Measurements from ENCODE around the gene ASCC2. TPM values are rescaled to one million over a fixed set of nuclear protein-coding genes. Genes with fewer than 3 reads are reported as not detected.

ASCC2 gene
- total RNA-seq, 1 donor from 2014 or later: 58.2 TPM

DNA sequence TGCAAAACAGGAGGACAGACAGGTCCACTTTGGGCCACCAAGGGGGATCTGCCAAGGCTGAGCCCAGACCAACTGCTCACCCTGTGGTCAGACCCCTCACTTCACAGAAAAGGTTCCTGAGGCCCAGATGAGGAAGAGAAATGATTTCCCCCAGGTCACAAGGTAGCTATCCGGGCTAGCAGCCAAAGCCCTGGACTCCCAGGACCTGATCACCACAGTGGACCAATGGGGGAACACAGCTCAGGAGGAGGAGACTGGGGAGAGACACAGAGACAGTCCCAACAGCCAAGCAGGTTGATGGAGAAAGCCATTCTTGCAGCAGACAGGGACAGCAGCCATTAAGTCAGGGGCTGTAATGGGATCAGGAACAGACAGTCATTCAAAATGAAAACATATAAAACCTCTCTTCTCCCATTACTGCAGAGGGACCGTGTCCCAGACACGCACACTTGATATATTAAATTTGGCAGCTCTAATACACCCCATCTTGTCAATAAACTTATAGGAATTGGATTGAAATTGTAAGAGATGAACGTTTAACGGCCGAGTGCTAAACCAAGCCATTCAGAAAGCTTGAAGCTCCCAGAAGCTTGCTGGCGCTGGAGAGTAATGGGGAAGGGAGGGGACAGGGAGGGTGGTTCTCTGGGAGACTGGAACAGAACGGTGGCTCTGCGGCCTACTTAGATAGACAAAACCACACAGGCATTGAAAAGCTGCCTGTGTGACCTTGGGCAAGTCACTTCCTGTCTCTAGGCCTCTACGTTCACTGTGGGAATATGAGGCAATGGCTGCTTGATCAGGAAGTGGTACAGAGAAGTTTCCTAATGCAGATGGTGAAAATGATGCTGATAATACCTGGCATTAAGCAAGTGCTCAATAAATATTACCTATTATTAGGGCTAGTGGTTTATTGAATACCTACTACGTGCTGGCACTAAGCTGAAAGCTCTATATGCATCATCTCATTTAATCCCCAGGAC, 87.2 kb downstream of the ASCC2 start:
- no peaks in the 10 kb centered on the region for H3K4me1 Mint-ChIP-seq
- no peak overlapping the region for H3K27ac Mint-ChIP-seq
- DNase-seq (ENCODE audit: low spot score in 2 of 2, unreplicated experiment in 2 of 2): no peak

DNA sequence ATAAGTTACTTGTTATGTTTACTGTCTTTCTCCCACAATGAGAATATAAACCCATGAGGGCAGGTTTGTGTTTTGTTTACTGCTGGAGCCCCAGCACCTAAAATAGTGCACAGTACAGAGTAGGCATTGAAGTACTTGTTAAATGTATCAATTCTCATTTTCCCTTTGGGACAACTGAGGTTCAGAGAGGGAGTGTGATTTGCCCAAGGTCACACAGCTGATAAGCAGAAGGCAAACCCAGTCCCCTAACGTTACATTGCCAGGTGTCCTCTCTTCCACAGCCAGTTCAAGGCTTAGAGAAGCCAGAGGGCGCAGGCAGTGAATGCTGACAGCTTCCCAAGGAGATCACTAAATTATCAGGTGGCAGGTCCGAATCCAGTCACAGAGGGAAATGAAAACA, 88.0 kb downstream of the ASCC2 start:
- TF ChIP-seq, protein P1, sequence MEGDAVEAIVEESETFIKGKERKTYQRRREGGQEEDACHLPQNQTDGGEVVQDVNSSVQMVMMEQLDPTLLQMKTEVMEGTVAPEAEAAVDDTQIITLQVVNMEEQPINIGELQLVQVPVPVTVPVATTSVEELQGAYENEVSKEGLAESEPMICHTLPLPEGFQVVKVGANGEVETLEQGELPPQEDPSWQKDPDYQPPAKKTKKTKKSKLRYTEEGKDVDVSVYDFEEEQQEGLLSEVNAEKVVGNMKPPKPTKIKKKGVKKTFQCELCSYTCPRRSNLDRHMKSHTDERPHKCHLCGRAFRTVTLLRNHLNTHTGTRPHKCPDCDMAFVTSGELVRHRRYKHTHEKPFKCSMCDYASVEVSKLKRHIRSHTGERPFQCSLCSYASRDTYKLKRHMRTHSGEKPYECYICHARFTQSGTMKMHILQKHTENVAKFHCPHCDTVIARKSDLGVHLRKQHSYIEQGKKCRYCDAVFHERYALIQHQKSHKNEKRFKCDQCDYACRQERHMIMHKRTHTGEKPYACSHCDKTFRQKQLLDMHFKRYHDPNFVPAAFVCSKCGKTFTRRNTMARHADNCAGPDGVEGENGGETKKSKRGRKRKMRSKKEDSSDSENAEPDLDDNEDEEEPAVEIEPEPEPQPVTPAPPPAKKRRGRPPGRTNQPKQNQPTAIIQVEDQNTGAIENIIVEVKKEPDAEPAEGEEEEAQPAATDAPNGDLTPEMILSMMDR (IDR thresholded peaks at IDR 0.05; ENCODE audit: unreplicated experiment): no peak
- Mint-ChIP-seq H3K36me3 (peaks cover 10% of the 10 kb centered on the region), H3K4me3 (no peak overlapping the region), H3K4me1 (no peaks in the 10 kb centered on the region), H3K9me3 (no peaks in the 10 kb centered on the region), H3K27ac (no peak overlapping the region), H3K27me3 (ENCODE audit: low read depth) (no peaks in the 10 kb centered on the region)
- DNase-seq (ENCODE audit: low spot score in 2 of 2, unreplicated experiment in 2 of 2): no peak

More for the DNA sequence above, 87.2 kb downstream of the ASCC2 start:
- Mint-ChIP-seq H3K4me3 (no peak overlapping the region), H3K36me3 (peaks cover 7% of the 10 kb centered on the region), H3K27me3 (ENCODE audit: low read depth) (no peaks in the 10 kb centered on the region), H3K9me3 (no peaks in the 10 kb centered on the region)
- TF ChIP-seq, protein P1 (IDR thresholded peaks at IDR 0.05; ENCODE audit: unreplicated experiment): no peak

DNA sequence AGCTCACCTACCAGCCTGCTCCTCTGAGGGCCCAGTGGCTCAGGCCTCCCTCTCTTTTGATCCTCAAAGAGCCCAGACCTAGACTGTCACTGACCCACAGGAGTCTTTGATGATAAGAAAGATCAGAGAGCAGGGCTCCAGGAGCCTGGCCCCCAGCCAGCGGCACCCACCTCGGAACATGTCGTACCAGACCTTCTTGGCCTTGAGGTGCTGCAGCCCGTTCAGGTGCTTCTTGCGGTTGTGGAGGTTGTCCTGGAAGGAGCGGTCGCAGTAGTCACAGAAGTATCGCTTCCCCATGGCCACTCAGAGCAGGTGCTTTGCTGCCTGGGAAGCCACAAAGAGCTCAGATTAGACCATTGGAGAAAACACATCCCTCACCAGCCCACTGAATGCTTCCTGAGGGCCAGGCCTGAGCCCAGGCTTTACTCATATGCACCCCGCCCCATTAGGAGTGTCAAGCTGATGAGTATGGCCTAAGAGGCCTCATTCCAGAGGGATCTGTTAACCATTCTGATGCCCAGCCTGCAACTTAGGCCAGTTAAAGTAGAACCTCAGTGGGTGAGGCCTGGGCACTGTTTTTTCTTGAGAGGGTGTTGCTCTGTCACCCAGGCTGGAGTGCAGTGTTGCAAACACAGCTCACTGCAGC, 89.7 kb downstream of the ASCC2 start:
- H3K4me3 Mint-ChIP-seq: no peak overlapping the region
- TF ChIP-seq, protein P1 (IDR thresholded peaks at IDR 0.05; ENCODE audit: unreplicated experiment): no peak
- H3K27me3 Mint-ChIP-seq (ENCODE audit: low read depth): no peaks in the 10 kb centered on the region
- no peaks in the 10 kb centered on the region for H3K9me3 Mint-ChIP-seq
- DNase-seq (ENCODE audit: low spot score in 2 of 2, unreplicated experiment in 2 of 2): no peak
- no peak overlapping the region for H3K27ac Mint-ChIP-seq
- no peaks in the 10 kb centered on the region for H3K4me1 Mint-ChIP-seq
- H3K36me3 Mint-ChIP-seq: peaks cover 10% of the 10 kb centered on the region

DNA sequence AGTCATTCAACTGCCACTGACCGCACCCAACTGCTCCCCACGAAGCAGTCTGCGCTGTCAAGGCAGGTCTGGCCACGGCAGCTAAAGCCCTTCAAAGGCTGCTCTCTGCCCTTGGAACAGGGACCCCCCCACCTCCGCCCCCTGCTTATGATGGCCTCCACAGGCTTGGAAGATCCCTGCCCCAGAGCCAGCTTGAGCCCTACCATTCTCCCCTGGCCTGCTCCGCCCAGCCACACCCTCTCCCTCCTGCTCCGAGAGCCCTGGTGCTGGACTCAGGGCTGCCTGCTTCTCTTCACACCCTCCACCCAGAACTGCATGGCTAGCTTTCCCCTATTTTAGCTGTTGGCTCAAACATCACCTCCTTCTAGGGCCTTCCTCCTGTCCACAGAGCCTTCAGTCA, 90.2 kb downstream of the ASCC2 start:
- Mint-ChIP-seq H3K9me3 (no peaks in the 10 kb centered on the region), H3K27me3 (ENCODE audit: low read depth) (no peaks in the 10 kb centered on the region), H3K4me1 (no peaks in the 10 kb centered on the region), H3K4me3 (no peak overlapping the region), H3K36me3 (peaks cover 10% of the 10 kb centered on the region), H3K27ac (no peak overlapping the region)
- TF ChIP-seq, protein P1 (IDR thresholded peaks at IDR 0.05; ENCODE audit: unreplicated experiment): no peak
- DNase-seq (ENCODE audit: low spot score in 2 of 2, unreplicated experiment in 2 of 2): no peak

DNA sequence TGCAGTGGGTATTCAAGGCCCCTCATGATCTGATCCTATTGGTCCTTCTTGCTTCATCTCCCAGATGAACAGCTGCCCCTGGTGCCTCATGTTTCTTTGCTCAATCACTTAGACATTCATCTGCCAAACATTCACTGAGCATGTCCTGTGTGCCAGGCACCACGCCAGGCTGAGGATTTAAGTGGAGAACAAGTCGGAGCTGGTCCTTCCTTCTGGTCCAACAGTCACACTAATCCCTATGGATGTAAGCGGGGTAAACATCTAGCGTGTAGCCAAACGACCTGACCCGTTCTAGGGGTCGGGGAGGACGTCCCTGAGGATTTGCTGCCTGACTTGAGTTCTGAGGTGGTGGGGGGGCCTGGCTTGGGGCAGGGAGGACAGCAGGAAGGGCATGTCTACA, 93.2 kb downstream of the ASCC2 start:
- no peak for DNase-seq (ENCODE audit: low spot score in 2 of 2, unreplicated experiment in 2 of 2)
- H3K36me3 Mint-ChIP-seq: peaks cover 17% of the 10 kb centered on the region
- TF ChIP-seq, protein P1 (IDR thresholded peaks at IDR 0.05; ENCODE audit: unreplicated experiment): no peak
- H3K27ac Mint-ChIP-seq: no peak overlapping the region
- no peaks in the 10 kb centered on the region for H3K4me1 Mint-ChIP-seq
- H3K27me3 Mint-ChIP-seq (ENCODE audit: low read depth): no peaks in the 10 kb centered on the region
- no peak overlapping the region for H3K4me3 Mint-ChIP-seq
- no peaks in the 10 kb centered on the region for H3K9me3 Mint-ChIP-seq
